ENCODE measurements around the gene SEMA5B. TPM values are rescaled to one million over a fixed set of nuclear protein-coding genes. Genes with fewer than 3 reads are reported as not detected.

The SEMA5B gene
- total and polyA plus RNA-seq, 2 of the 4 experiments (the other 2 are of a cell fraction): not detected

GRCh38 chr3:123042413-123042812, 14.8 kb upstream of the SEMA5B start:
- ATAC-seq (ENCODE audit: low read depth) (no peak), DNase-seq (no peak)
- Histone ChIP-seq H3K36me3 (ENCODE audit: control insufficient read depth, insufficient read depth, low read length) (no peaks in the 10 kb centered on the region), H2BK15ac (ENCODE audit: low read depth, low read length) (no peak overlapping the region), H2AK5ac (ENCODE audit: low read depth, low read length) (no peak overlapping the region), H3K9ac (ENCODE audit: low read depth, low read length) (no peak overlapping the region), H3K4me1 (ENCODE audit: control insufficient read depth, insufficient read depth, low read length) (no peaks in the 10 kb centered on the region), H3K18ac (ENCODE audit: low read depth, low read length) (no peak overlapping the region), H2AFZ (replicated peaks; ENCODE audit: low read length, poor library complexity) (no peak overlapping the region), H4K5ac (ENCODE audit: low read depth, low read length) (no peak overlapping the region), H2AK9ac (replicated peaks; ENCODE audit: low read depth, low read length, poor library complexity) (no peak overlapping the region), H3K4me3 (ENCODE audit: insufficient read depth, low read depth, low read length) (no peak overlapping the region), H2BK20ac (ENCODE audit: low read depth, low read length) (no peak overlapping the region), H3K4ac (ENCODE audit: low read depth, low read length) (no peak overlapping the region), H3K56ac (ENCODE audit: extremely low read depth, insufficient read depth, low read length) (no peak overlapping the region), H4K20me1 (ENCODE audit: insufficient read depth, low read length) (no peaks in the 10 kb centered on the region), H3K9me1 (ENCODE audit: insufficient read depth, low read length) (no peaks in the 10 kb centered on the region), H4K91ac (ENCODE audit: insufficient read depth, low read depth, low read length) (no peak overlapping the region), H3K27me3 (ENCODE audit: control insufficient read depth, insufficient read depth, low read length) (peaks cover 73% of the 10 kb centered on the region), H3K4me2 (ENCODE audit: low read depth, low read length) (no peak overlapping the region), H3K27ac (ENCODE audit: insufficient read depth, low read length) (no peak overlapping the region), H3K14ac (replicated peaks; ENCODE audit: low read depth, low read length) (no peak overlapping the region), H3K23ac (ENCODE audit: low read depth, low read length) (no peak overlapping the region), H4K8ac (ENCODE audit: low read depth in 2 of 2, low read length in 2 of 2) (no peak overlapping the region), H3K9me3 (ENCODE audit: control insufficient read depth, insufficient read depth, low read length) (no peaks in the 10 kb centered on the region), H3K79me1 (ENCODE audit: low read depth in 1 of 2, low read length in 2 of 2) (no peaks in the 10 kb centered on the region), H2BK120ac (ENCODE audit: low read depth, low read length) (no peak overlapping the region), H2BK5ac (ENCODE audit: low read depth, low read length, poor library complexity, severe bottlenecking) (no peak overlapping the region)
- intact Hi-C loops (cut with micrococcal nuclease): no loop called here
- in situ Hi-C loops (cut with MboI; ENCODE audit: low sequenced_read_pairs): no loop called here
- CTCF ChIA-PET: interaction anchor here (0.6 kb wide), 1 partner anchor 187 kb away, joined by 3 read pairs; no protein-coding TSS in a partner anchor
- POLR2A ChIA-PET (ENCODE audit: unreplicated experiment): no interaction called here
- BruUV-seq (replicated peaks): no TSS peak
- 84% methylated on average over 4 of the region's 6 CpGs; no CpG with 5 or more reads in 1 of the 2 experiments for WGBS, 2 experiments (ENCODE audit: extremely low coverage in 2 of 2, insufficient read length in 1 of 2)
- TF ChIP-seq CHD1 (IDR thresholded peaks at IDR 0.05; ENCODE audit: low read depth, low read length) (no peak), NFE2L2 (IDR thresholded peaks at IDR 0.05; ENCODE audit: low read depth, low read length) (no peak), CEBPB (IDR thresholded peaks at IDR 0.05; ENCODE audit: low read depth, low read length) (no peak), MXI1 (IDR thresholded peaks at IDR 0.05; ENCODE audit: borderline replicate concordance, low read depth, low read length) (no peak), ELK1 (IDR thresholded peaks at IDR 0.05; ENCODE audit: borderline replicate concordance, low read depth, low read length) (no peak)
- dilution Hi-C loops (cut with HindIII; ENCODE audit: low sequenced_read_pairs, unreplicated experiment): no loop called here

Data from IMR-90 (cell line).